ENCODE measurements around the gene MPEG1.

DNA sequence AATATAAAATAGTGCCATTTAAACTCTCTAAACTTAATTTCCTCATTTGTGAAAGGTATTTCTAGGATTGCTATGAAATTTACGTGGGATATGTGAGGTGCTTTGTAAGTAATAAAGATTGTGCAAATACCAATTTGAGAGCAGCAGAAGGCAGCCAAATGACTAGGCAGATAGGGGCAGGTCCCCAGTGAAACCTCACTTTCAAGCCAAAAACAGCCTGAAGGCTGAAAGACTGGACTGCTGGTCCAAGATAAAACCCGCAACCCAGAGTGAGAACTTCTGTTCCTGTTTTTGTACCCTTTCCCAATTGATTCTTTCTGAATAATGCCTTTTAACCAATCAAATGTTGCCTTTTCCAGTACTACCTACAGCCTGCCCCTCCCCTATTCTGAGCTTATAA, 33.6 kb downstream of the MPEG1 start:
- TF ChIP-seq, protein P1, sequence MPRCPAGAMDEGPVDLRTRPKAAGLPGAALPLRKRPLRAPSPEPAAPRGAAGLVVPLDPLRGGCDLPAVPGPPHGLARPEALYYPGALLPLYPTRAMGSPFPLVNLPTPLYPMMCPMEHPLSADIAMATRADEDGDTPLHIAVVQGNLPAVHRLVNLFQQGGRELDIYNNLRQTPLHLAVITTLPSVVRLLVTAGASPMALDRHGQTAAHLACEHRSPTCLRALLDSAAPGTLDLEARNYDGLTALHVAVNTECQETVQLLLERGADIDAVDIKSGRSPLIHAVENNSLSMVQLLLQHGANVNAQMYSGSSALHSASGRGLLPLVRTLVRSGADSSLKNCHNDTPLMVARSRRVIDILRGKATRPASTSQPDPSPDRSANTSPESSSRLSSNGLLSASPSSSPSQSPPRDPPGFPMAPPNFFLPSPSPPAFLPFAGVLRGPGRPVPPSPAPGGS (CRISPR knock-in tag; IDR thresholded peaks at IDR 0.05): no peak
- no peak for TF ChIP-seq SETDB1 (CRISPR knock-in tag; IDR thresholded peaks at IDR 0.05; ENCODE audit: borderline replicate concordance)
- TF ChIP-seq, protein P2, sequence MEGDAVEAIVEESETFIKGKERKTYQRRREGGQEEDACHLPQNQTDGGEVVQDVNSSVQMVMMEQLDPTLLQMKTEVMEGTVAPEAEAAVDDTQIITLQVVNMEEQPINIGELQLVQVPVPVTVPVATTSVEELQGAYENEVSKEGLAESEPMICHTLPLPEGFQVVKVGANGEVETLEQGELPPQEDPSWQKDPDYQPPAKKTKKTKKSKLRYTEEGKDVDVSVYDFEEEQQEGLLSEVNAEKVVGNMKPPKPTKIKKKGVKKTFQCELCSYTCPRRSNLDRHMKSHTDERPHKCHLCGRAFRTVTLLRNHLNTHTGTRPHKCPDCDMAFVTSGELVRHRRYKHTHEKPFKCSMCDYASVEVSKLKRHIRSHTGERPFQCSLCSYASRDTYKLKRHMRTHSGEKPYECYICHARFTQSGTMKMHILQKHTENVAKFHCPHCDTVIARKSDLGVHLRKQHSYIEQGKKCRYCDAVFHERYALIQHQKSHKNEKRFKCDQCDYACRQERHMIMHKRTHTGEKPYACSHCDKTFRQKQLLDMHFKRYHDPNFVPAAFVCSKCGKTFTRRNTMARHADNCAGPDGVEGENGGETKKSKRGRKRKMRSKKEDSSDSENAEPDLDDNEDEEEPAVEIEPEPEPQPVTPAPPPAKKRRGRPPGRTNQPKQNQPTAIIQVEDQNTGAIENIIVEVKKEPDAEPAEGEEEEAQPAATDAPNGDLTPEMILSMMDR (CRISPR knock-in tag; IDR thresholded peaks at IDR 0.05): no peak
- TF ChIP-seq TCF12 (IDR thresholded peaks at IDR 0.05): no peak
- no peak for TF ChIP-seq TCF12 (CRISPR knock-in tag; IDR thresholded peaks at IDR 0.05)
- TF ChIP-seq TCF7L2 (IDR thresholded peaks at IDR 0.05; ENCODE audit: low read depth, low read length): no peak
- no peak for TF ChIP-seq ZNF274 (CRISPR knock-in tag; IDR thresholded peaks at IDR 0.05)
- TF ChIP-seq ZNF558 (CRISPR knock-in tag; IDR thresholded peaks at IDR 0.05; ENCODE audit: borderline replicate concordance): no peak
- TF ChIP-seq ZNF660 (CRISPR knock-in tag; IDR thresholded peaks at IDR 0.05; ENCODE audit: borderline replicate concordance, low read depth): no peak

Data from HepG2 (cell line).